Astrocyte (in vitro differentiated cells and primary cell): ENCODE measurements around the gene CD320. TPM values are rescaled to one million over a fixed set of nuclear protein-coding genes. Genes with fewer than 3 reads are reported as not detected.

Source experiments
- DNase-seq: peaks from one replicate; pipeline ENCODE4 v3.0.0-alpha.2; 2010; ENCODE audit warnings: low read depth
- FAIRE-seq: peaks from 2 replicates; lab custom pipeline; 2011; peaks lifted over from hg19 to GRCh38; lab: Jason Lieb, UNC
- H2AFZ ChIP-seq: 2 replicates; pipeline ENCODE4 v1.6.0; 2012; ENCODE audit warnings: low read depth, low read length, inconsistent platforms
- H3K27ac ChIP-seq: 2 replicates; pipeline ENCODE4 v1.5.1; 2011; ENCODE audit warnings: low read depth, low read length, inconsistent platforms
- H3K27me3 ChIP-seq: 2 replicates; pipeline ENCODE4 v1.6.0; 2011; ENCODE audit warnings: low read length, inconsistent platforms; ENCODE audit not compliant: insufficient read depth
- H3K36me3 ChIP-seq: 2 replicates; pipeline ENCODE4 v1.5.1; 2011; ENCODE audit warnings: low read length, inconsistent platforms; ENCODE audit not compliant: insufficient read depth
- H3K4me1 ChIP-seq: 2 replicates; pipeline ENCODE4 v1.5.1; 2011; ENCODE audit warnings: low read length, inconsistent platforms; ENCODE audit not compliant: insufficient read depth
- H3K4me2 ChIP-seq: 2 replicates; pipeline ENCODE4 v1.6.0; 2012; ENCODE audit warnings: low read length, inconsistent platforms
- H3K4me3 ChIP-seq: 2 replicates; pipeline ENCODE4 v1.5.1; 2011; ENCODE audit warnings: low read depth, mild to moderate bottlenecking, low read length, inconsistent platforms; ENCODE audit not compliant: insufficient read depth
- H3K79me2 ChIP-seq: 2 replicates; pipeline ENCODE4 v1.6.0; 2012; ENCODE audit warnings: mild to moderate bottlenecking, low read length, inconsistent platforms; ENCODE audit not compliant: insufficient read depth
- H3K9ac ChIP-seq: 2 replicates; pipeline ENCODE4 v1.6.0; 2012; ENCODE audit warnings: mild to moderate bottlenecking, low read length, inconsistent platforms
- H3K9me3 ChIP-seq: 2 replicates; pipeline ENCODE4 v1.5.1; 2012; ENCODE audit warnings: low read depth, mild to moderate bottlenecking, low read length, inconsistent platforms; ENCODE audit not compliant: insufficient read depth
- H4K20me1 ChIP-seq: 2 replicates; pipeline ENCODE4 v1.6.0; 2012; ENCODE audit warnings: low read length, inconsistent platforms; ENCODE audit not compliant: insufficient read depth
- H3K27ac Mint-ChIP-seq: one replicate; pipeline ENCODE4 v1.8.0; 2021; ENCODE audit warnings: mild to moderate bottlenecking, mixed read lengths; ENCODE audit not compliant: unreplicated experiment
- H3K27me3 Mint-ChIP-seq: one replicate; pipeline ENCODE4 v1.8.0; 2021; ENCODE audit warnings: low read depth, mixed read lengths; ENCODE audit not compliant: unreplicated experiment
- H3K36me3 Mint-ChIP-seq: one replicate; pipeline ENCODE4 v1.8.0; 2021; ENCODE audit warnings: low read depth, mixed read lengths; ENCODE audit not compliant: unreplicated experiment
- H3K4me1 Mint-ChIP-seq: one replicate; pipeline ENCODE4 v1.8.0; 2021; ENCODE audit warnings: low read depth, mixed read lengths; ENCODE audit not compliant: unreplicated experiment
- H3K4me3 Mint-ChIP-seq: one replicate; pipeline ENCODE4 v1.8.0; 2021; ENCODE audit warnings: mild to moderate bottlenecking, moderate library complexity, mixed read lengths; ENCODE audit not compliant: unreplicated experiment
- H3K9me3 Mint-ChIP-seq: one replicate; pipeline ENCODE4 v1.8.0; 2021; ENCODE audit warnings: mild to moderate bottlenecking, mixed read lengths; ENCODE audit not compliant: unreplicated experiment
- CTCF ChIP-seq: IDR thresholded peaks from 2 replicates; pipeline ENCODE4 v1.5.1; 2011; ENCODE audit warnings: low read depth, mild to moderate bottlenecking, inconsistent platforms, low read length, moderate library complexity; ENCODE audit not compliant: insufficient read depth
- EZH2 ChIP-seq: IDR thresholded peaks from 2 replicates; pipeline ENCODE4 v1.6.1; 2012; ENCODE audit warnings: mild to moderate bottlenecking, low read length, inconsistent platforms; ENCODE audit not compliant: insufficient read depth
- total RNA-seq: library from RNA; stranded (reverse); gene quantifications from 2 replicates; pipeline ENCODE4 v1.2.1, GENCODE V29; 2021

Gene CD320
- total RNA-seq, 1 donor from 2014 or later = 42.2 TPM

DNA sequence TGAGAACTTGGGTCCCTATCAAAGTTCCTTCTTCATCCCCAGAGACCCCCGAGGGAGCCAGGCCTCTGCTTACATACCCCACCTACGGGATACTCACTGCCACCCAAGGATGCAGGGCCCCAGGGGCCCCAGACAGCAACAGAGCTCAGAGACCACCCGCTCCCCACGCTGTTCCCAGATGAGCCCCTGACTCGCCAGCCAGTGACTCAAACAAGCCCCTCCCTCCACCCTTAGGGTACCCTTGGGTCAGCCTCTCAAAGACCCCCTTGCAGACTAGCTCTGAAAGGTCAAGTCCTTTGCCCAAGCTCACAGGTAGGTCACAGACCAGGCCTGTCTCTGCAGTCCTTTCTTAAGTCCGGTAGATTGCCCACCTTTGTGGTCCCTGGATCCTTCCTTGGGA lies 45.7 kb downstream of the CD320 start:
- no peak overlapping the region for H3K27ac ChIP-seq
- no peak overlapping the region for H3K4me3 ChIP-seq
- no peaks in the 10 kb centered on the region for H3K79me2 ChIP-seq
- no peaks in the 10 kb centered on the region for H3K4me1 ChIP-seq
- H2AFZ ChIP-seq = no peak overlapping the region
- no peaks in the 10 kb centered on the region for H4K20me1 ChIP-seq
- TF ChIP-seq EZH2 = no peak
- no peak for TF ChIP-seq CTCF
- H3K9ac ChIP-seq = no peak overlapping the region
- H3K27me3 ChIP-seq = no peaks in the 10 kb centered on the region
- H3K36me3 ChIP-seq = no peaks in the 10 kb centered on the region
- peaks cover 3% of the 10 kb centered on the region for H3K9me3 Mint-ChIP-seq
- H3K4me3 Mint-ChIP-seq = no peak overlapping the region
- peaks cover 2% of the 10 kb centered on the region for H3K27me3 Mint-ChIP-seq
- no peak overlapping the region for H3K4me2 ChIP-seq
- DNase-seq (no peak), FAIRE-seq (no peak)
- no peaks in the 10 kb centered on the region for H3K4me1 Mint-ChIP-seq
- peaks cover 7% of the 10 kb centered on the region for H3K36me3 Mint-ChIP-seq
- H3K27ac Mint-ChIP-seq = no peak overlapping the region
- H3K9me3 ChIP-seq = no peaks in the 10 kb centered on the region

DNA sequence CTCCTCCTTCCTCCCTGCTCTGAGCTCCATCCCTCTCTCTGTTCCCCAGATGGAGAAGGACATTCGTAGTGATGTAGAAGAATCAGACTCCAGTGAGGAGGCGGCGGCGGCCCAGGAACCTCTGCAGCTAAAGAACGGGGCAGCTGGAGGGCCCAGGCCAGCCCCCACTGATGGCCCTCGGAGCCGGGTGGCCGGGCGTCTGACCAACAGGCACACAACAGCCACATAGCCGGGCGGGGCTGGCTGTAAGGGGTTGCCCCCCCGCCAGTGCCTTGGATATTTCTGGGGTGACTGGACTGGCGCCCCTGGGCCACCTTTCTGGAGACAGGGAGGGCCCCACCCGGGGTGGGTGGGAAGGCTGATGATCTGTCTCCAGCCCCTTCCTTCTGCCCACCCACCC lies 46.3 kb downstream of the CD320 start:
- DNase-seq (no peak), FAIRE-seq (no peak)
- H3K79me2 ChIP-seq = no peaks in the 10 kb centered on the region
- no peaks in the 10 kb centered on the region for H4K20me1 ChIP-seq
- no peak for TF ChIP-seq EZH2
- no peak for TF ChIP-seq CTCF
- no peaks in the 10 kb centered on the region for H3K9me3 ChIP-seq
- no peak overlapping the region for H3K4me3 ChIP-seq
- Mint-ChIP-seq H3K4me3 (no peak overlapping the region), H3K27ac (no peak overlapping the region), H3K36me3 (peaks cover 8% of the 10 kb centered on the region), H3K9me3 (peaks cover 3% of the 10 kb centered on the region), H3K27me3 (peaks cover 2% of the 10 kb centered on the region), H3K4me1 (no peaks in the 10 kb centered on the region)
- no peaks in the 10 kb centered on the region for H3K27me3 ChIP-seq
- H3K36me3 ChIP-seq = no peaks in the 10 kb centered on the region
- H2AFZ ChIP-seq = no peak overlapping the region
- no peak overlapping the region for H3K27ac ChIP-seq
- H3K4me1 ChIP-seq = no peaks in the 10 kb centered on the region
- no peak overlapping the region for H3K9ac ChIP-seq
- no peak overlapping the region for H3K4me2 ChIP-seq

GRCh38 chr19:8261347-8261746 lies 46.8 kb downstream of the CD320 start:
- H2AFZ ChIP-seq = no peak overlapping the region
- FAIRE-seq (no peak), DNase-seq (no peak)
- H3K4me3 ChIP-seq = no peak overlapping the region
- no peaks in the 10 kb centered on the region for H3K4me1 ChIP-seq
- H3K9ac ChIP-seq = no peak overlapping the region
- no peaks in the 10 kb centered on the region for H3K9me3 ChIP-seq
- H3K36me3 ChIP-seq = no peaks in the 10 kb centered on the region
- H3K4me1 Mint-ChIP-seq = no peaks in the 10 kb centered on the region
- no peak overlapping the region for H3K27ac ChIP-seq
- peaks cover 9% of the 10 kb centered on the region for H3K36me3 Mint-ChIP-seq
- no peaks in the 10 kb centered on the region for H3K27me3 ChIP-seq
- H4K20me1 ChIP-seq = no peaks in the 10 kb centered on the region
- H3K4me3 Mint-ChIP-seq = no peak overlapping the region
- H3K79me2 ChIP-seq = no peaks in the 10 kb centered on the region
- no peak for TF ChIP-seq CTCF
- no peak for TF ChIP-seq EZH2
- H3K4me2 ChIP-seq = no peak overlapping the region
- H3K27ac Mint-ChIP-seq = no peak overlapping the region
- peaks cover 3% of the 10 kb centered on the region for H3K9me3 Mint-ChIP-seq
- H3K27me3 Mint-ChIP-seq = peaks cover 2% of the 10 kb centered on the region
